ENCODE data around the gene OR1N1. TPM values are rescaled to one million over a fixed set of nuclear protein-coding genes. Genes with fewer than 3 reads are reported as not detected.

Gene OR1N1
- polyA plus RNA-seq, 1 donor from 2014 or later, result not detected

DNA sequence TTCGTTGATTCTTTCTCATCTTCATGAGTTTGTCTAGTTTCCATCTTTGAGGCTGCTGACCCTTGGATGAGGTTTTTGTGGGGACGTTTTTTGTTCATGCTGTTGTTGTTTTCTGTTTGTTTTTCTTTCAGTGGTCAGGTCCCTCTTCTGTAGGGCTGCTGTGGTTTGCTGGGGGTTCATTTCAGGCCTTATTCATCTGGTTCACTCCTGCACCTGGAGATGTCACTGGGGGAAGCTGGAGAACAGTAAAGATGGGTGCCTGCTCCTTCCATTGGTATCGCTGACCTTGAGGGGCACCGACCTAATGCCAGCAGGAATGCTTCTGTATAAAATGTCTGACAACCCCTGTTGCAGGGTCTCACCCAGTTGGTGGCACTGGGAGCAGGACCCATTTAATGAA, 34.4 kb upstream of the OR1N1 start:
- Histone ChIP-seq H3K4me3 (ENCODE audit: low read length) (no peak overlapping the region), H3K9me3 (ENCODE audit: low read length) (peaks cover 3% of the 10 kb centered on the region), H3K27me3 (ENCODE audit: insufficient read depth, low read depth, low read length) (no peaks in the 10 kb centered on the region), H3F3A (ENCODE audit: insufficient read depth, low read length, poor library complexity, severe bottlenecking) (no peaks in the 10 kb centered on the region), H2AFZ (ENCODE audit: low read depth, low read length) (no peak overlapping the region), H3K27ac (ENCODE audit: low read length) (no peak overlapping the region), H3K79me2 (replicated peaks; ENCODE audit: insufficient read depth, low read length) (no peaks in the 10 kb centered on the region), H3K9ac (ENCODE audit: low read length) (no peak overlapping the region), H3K36me3 (ENCODE audit: insufficient read depth, low read length) (no peaks in the 10 kb centered on the region), H3K9me2 (ENCODE audit: insufficient read depth, low read length) (no peaks in the 10 kb centered on the region), H4K20me1 (ENCODE audit: insufficient read depth) (no peaks in the 10 kb centered on the region), H3K4me2 (ENCODE audit: low read length) (no peak overlapping the region)
- TF ChIP-seq MXI1 (conservative IDR thresholded peaks at IDR 0.05; ENCODE audit: poor library complexity, severe bottlenecking), result no peak
- no peak for TF ChIP-seq EZH2 (IDR thresholded peaks at IDR 0.05; ENCODE audit: borderline replicate concordance, insufficient read depth, low read length, poor library complexity, severe bottlenecking)

GRCh38 chr9:122552812-122553211, 25.7 kb upstream of the OR1N1 start, which contains the start of gene OR1N2:
TSS of gene OR1N2 (plus strand) at chr9:122553112. CDS start at chr9:122553212, 100 bp downstream.
- Histone ChIP-seq H4K20me1 (ENCODE audit: insufficient read depth) (no peaks in the 10 kb centered on the region), H3K79me2 (replicated peaks; ENCODE audit: insufficient read depth, low read length) (no peaks in the 10 kb centered on the region), H3K27ac (ENCODE audit: low read length) (no peak within 1 kb of the TSS), H3K27me3 (ENCODE audit: insufficient read depth, low read depth, low read length) (no peaks in the 10 kb centered on the region), H3K9ac (ENCODE audit: low read length) (no peak within 1 kb of the TSS), H3K9me3 (ENCODE audit: low read length) (peaks cover 3% of the 10 kb centered on the region), H3K9me2 (ENCODE audit: insufficient read depth, low read length) (no peaks in the 10 kb centered on the region), H2AFZ (ENCODE audit: low read depth, low read length) (no peak within 1 kb of the TSS), H3K4me3 (ENCODE audit: low read length) (no peak within 1 kb of the TSS), H3K4me2 (ENCODE audit: low read length) (no peak within 1 kb of the TSS), H3F3A (ENCODE audit: insufficient read depth, low read length, poor library complexity, severe bottlenecking) (no peaks in the 10 kb centered on the region), H3K36me3 (ENCODE audit: insufficient read depth, low read length) (no peaks in the 10 kb centered on the region)
- TF ChIP-seq MXI1 (conservative IDR thresholded peaks at IDR 0.05; ENCODE audit: poor library complexity, severe bottlenecking), result no peak
- no peak for TF ChIP-seq SMC3 (conservative IDR thresholded peaks at IDR 0.05; ENCODE audit: poor library complexity)
- no peak for TF ChIP-seq REST (IDR thresholded peaks at IDR 0.05; ENCODE audit: borderline replicate concordance)
- no peak for TF ChIP-seq EP300 (conservative IDR thresholded peaks at IDR 0.05; ENCODE audit: poor library complexity, severe bottlenecking)
- no peak for TF ChIP-seq RAD21 (conservative IDR thresholded peaks at IDR 0.05)

GRCh38 chr9:122551371-122551770, 24.3 kb upstream of the OR1N1 start:
- Histone ChIP-seq H3K9me2 (ENCODE audit: insufficient read depth, low read length) (no peaks in the 10 kb centered on the region), H3K9me3 (ENCODE audit: low read length) (peaks cover 3% of the 10 kb centered on the region), H4K20me1 (ENCODE audit: insufficient read depth) (no peaks in the 10 kb centered on the region)

More at GRCh38 chr9:122551371-122551770, 24.3 kb upstream of the OR1N1 start:
- no peak overlapping the region for H2AFZ ChIP-seq (ENCODE audit: low read depth, low read length)
- H3F3A ChIP-seq (ENCODE audit: insufficient read depth, low read length, poor library complexity, severe bottlenecking), result no peaks in the 10 kb centered on the region
- TF ChIP-seq RAD21 (conservative IDR thresholded peaks at IDR 0.05), result no peak
- no peak for TF ChIP-seq CTCF (IDR thresholded peaks at IDR 0.05; ENCODE audit: poor library complexity, severe bottlenecking)
- TF ChIP-seq SMC3 (conservative IDR thresholded peaks at IDR 0.05; ENCODE audit: poor library complexity), result no peak
- no peak for TF ChIP-seq TAF1 (IDR thresholded peaks at IDR 0.05; ENCODE audit: low read depth)
- no peak for TF ChIP-seq POLR2AphosphoS5 (IDR thresholded peaks at IDR 0.05)
- no peak for TF ChIP-seq REST (IDR thresholded peaks at IDR 0.05; ENCODE audit: borderline replicate concordance)
- TF ChIP-seq MXI1 (conservative IDR thresholded peaks at IDR 0.05; ENCODE audit: poor library complexity, severe bottlenecking), result no peak
- no peak for TF ChIP-seq EP300 (conservative IDR thresholded peaks at IDR 0.05; ENCODE audit: poor library complexity, severe bottlenecking)
- no peak for TF ChIP-seq EZH2 (IDR thresholded peaks at IDR 0.05; ENCODE audit: borderline replicate concordance, insufficient read depth, low read length, poor library complexity, severe bottlenecking)
- H3K27me3 ChIP-seq (ENCODE audit: insufficient read depth, low read depth, low read length), result no peaks in the 10 kb centered on the region
- H3K9ac ChIP-seq (ENCODE audit: low read length), result no peak overlapping the region
- H3K27ac ChIP-seq (ENCODE audit: low read length), result no peak overlapping the region
- no peak overlapping the region for H3K4me3 ChIP-seq (ENCODE audit: low read length)
- no peaks in the 10 kb centered on the region for H3K36me3 ChIP-seq (ENCODE audit: insufficient read depth, low read length)
- no peak overlapping the region for H3K4me2 ChIP-seq (ENCODE audit: low read length)
- H3K79me2 ChIP-seq (replicated peaks; ENCODE audit: insufficient read depth, low read length), result no peaks in the 10 kb centered on the region
